Esophagus muscularis mucosa (tissue), 4 donors: ENCODE measurements around the gene IQGAP2. TPM values are rescaled to one million over a fixed set of nuclear protein-coding genes. Genes with fewer than 3 reads are reported as not detected.

Experiments
- DNase-seq: peaks from one replicate; pipeline ENCODE4 v3.0.0-alpha.2; 2017; ENCODE audit errors: extremely low spot score
- H3K27ac ChIP-seq, 4 donors: fragments of 200-600 bp; sonication (generic); replicated peaks in 1 of 4; 1 replicate in 3 of 4; 2 replicates in 1 of 4; pipeline ENCODE4 v1.5.1; 2016 to 2019; ENCODE audit warnings: mild to moderate bottlenecking in 1 of 4
- H3K27me3 ChIP-seq, 4 donors: fragments of 200-600 bp; sonication (generic); one replicate each; pipeline versions ENCODE4 v1.5.1 to v1.6.0; 2016 to 2019
- H3K36me3 ChIP-seq, 4 donors: fragments of 200-600 bp; sonication (generic); one replicate each; pipeline ENCODE4 v1.5.1; 2016 to 2019
- H3K4me1 ChIP-seq, 4 donors: fragments of 200-600 bp; sonication (generic); one replicate each; pipeline ENCODE4 v1.5.1; 2016 to 2019
- H3K4me3 ChIP-seq, 4 donors: fragments of 200-600 bp; sonication (generic); 1 replicate in 2 of 4; 2 replicates in 2 of 4; pipeline ENCODE4 v1.5.1; 2016 to 2019; ENCODE audit warnings: mild to moderate bottlenecking in 4 of 4, moderate library complexity in 1 of 4
- H3K9me3 ChIP-seq, 4 donors: fragments of 200-600 bp; sonication (generic); 1 replicate in 3 of 4; 2 replicates in 1 of 4; pipeline ENCODE4 v1.5.1; 2016 to 2019
- EP300 ChIP-seq: sonication (generic); formaldehyde crosslinking; IDR thresholded peaks from one replicate; pipeline ENCODE4 v1.6.1; 2017; ENCODE audit warnings: antibody characterized with exemption
- POLR2A ChIP-seq: fragments of 450-650 bp; IDR thresholded peaks from one replicate; pipeline ENCODE4 v1.6.1; 2017; ENCODE audit warnings: antibody characterized with exemption, moderate library complexity, mild to moderate bottlenecking, low read depth
- POLR2AphosphoS5 ChIP-seq, 2 donors: sonication (generic); formaldehyde crosslinking; IDR thresholded peaks; one replicate each; pipeline ENCODE4 v1.6.1; 2017; ENCODE audit warnings: antibody characterized with exemption in 2 of 2
- WGBS: methylation state at CpG from one replicate; pipeline ENCODE4 v1.1.5; 2018; 5-methylcytosine and 5-hydroxymethylcytosine counted together
- intact Hi-C: fragments of 100-400 bp; cut with DNase I; formaldehyde crosslinking; loops from one replicate; pipeline ENCODE4 v1.15.1; 2023
- total RNA-seq, 4 donors: library from RNA; depleted of rRNA; stranded (reverse); fragments of >200 nt; gene quantifications; one replicate each; pipeline versions ENCODE4 v1.1.0 to v1.2.1, GENCODE V29; 2016
- TF ChIP-seq, protein P1 (sequence below), 3 experiments: fragments of 200-600 bp in 2 of 3; fragments of 450-650 bp in 1 of 3; sonication (generic) in 2 of 3; IDR thresholded peaks; one replicate each; pipeline ENCODE4 v1.5.1; 2017 to 2019; ENCODE audit warnings: antibody characterized with exemption in 3 of 3, mild to moderate bottlenecking in 2 of 3, moderate library complexity in 1 of 3

Gene IQGAP2
- total RNA-seq, 4 donors from 2014 or later, result 14.9 to 30.7 (median 20.8) TPM

DNA sequence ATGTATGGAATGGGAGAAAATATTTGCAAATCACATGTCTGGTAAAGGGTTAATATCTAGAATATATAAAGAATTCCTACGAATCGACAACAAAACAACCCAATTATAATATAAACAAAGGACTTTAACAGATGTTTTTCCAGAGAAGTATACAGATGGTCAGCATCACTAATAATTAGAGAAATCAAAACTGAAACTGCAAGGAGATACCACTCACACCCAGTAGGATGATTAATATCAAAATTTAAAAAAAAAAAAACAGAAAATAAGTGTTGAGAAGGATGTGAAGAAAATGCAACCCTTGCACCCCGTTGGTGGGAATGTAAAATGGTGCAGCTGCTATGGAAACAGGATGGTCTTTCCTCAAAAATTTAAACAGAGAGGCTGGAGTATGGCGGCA is 278.2 kb downstream of the IQGAP2 start:
- 68% methylated on average over 4 of the region's 4 CpGs for WGBS
- intact Hi-C loops, result no loop called here
- TF ChIP-seq, protein P1, sequence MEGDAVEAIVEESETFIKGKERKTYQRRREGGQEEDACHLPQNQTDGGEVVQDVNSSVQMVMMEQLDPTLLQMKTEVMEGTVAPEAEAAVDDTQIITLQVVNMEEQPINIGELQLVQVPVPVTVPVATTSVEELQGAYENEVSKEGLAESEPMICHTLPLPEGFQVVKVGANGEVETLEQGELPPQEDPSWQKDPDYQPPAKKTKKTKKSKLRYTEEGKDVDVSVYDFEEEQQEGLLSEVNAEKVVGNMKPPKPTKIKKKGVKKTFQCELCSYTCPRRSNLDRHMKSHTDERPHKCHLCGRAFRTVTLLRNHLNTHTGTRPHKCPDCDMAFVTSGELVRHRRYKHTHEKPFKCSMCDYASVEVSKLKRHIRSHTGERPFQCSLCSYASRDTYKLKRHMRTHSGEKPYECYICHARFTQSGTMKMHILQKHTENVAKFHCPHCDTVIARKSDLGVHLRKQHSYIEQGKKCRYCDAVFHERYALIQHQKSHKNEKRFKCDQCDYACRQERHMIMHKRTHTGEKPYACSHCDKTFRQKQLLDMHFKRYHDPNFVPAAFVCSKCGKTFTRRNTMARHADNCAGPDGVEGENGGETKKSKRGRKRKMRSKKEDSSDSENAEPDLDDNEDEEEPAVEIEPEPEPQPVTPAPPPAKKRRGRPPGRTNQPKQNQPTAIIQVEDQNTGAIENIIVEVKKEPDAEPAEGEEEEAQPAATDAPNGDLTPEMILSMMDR (IDR thresholded peaks at IDR 0.05), result no peak
- TF ChIP-seq EP300, result no peak
- TF ChIP-seq POLR2A, result no peak
- no peak for TF ChIP-seq POLR2AphosphoS5 (IDR thresholded peaks at IDR 0.05)
- no peak for DNase-seq
- Histone ChIP-seq H3K9me3 (no peaks in the 10 kb centered on the region), H3K4me1 (peaks cover 0 to 5% (median 0%) of the 10 kb centered on the region in 4 donors), H3K27me3 (no peaks in the 10 kb centered on the region), H3K27ac (no peak overlapping the region), H3K4me3 (no peak overlapping the region), H3K36me3 (no peaks in the 10 kb centered on the region)

DNA sequence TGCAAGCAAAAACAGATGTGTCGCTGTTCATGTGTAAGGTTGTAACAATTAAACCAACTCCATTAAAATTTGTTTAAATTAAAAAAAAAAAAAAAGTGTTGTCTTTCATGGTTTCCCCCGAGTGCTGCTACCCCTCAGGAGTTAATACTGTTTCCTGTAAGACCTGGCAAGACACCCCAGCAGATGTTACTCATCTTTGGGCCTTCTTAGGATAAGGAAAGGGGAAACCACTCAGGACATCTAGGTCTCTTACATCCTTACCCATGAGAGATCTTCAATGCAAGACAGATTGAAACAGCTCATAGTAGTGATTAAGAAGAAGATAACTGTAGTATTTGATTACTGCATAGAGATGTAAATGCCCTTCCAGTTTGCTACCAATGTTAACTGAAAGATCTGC is 279.3 kb downstream of the IQGAP2 start:
- TF ChIP-seq POLR2AphosphoS5 (IDR thresholded peaks at IDR 0.05) (no peak), POLR2A (no peak), EP300 (no peak)
- TF ChIP-seq, protein P1 (IDR thresholded peaks at IDR 0.05), result no peak
- H3K4me1 ChIP-seq, result peaks cover 0 to 5% (median 0%) of the 10 kb centered on the region in 4 donors
- no peak for DNase-seq
- no peak overlapping the region for H3K4me3 ChIP-seq
- no peaks in the 10 kb centered on the region for H3K9me3 ChIP-seq
- no peaks in the 10 kb centered on the region for H3K27me3 ChIP-seq
- no peaks in the 10 kb centered on the region for H3K36me3 ChIP-seq
- intact Hi-C loops, result no loop called here
- 53% methylated on average over 2 of the region's 2 CpGs for WGBS
- no peak overlapping the region for H3K27ac ChIP-seq

DNA sequence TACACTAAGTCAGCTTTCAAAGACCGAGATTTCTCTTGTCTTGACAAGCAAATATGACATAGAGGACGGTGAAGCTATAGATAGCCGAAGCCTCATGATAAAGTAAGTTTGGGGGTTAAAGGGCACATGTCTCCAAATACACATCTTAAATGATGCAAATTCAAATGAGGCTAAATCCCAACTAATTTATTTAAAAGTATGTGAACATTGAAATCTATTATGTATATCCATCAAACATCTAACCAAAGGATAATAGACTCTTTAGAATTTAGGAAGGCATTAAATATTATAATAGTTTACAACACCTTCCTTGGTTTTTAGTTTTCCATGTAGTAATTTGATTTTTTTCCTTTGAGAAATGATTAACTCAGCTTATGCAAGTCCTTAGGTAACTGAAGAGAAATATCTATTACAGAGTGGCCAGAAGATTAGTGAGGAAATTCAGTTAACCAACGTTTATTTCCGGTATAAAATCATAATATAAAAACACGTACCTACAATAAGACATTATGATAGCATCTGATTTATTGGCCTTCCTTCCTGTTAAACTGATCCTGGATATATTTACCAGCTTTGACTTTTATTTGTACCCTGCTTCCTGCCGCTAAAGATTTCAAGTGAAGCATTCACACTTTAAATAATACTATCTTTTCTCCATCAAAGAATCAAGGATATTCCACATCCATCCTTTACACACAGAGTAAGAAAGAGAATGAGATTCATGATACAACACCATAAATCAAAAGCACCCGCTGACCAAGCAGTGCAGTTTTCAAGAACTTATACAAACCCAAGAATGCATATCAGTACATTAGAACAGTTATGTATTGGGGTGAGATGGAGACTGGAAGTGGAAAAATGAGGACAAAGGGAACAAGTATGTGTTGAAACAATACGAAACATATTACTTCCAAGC is 281.0 kb downstream of the IQGAP2 start:
- no peaks in the 10 kb centered on the region for H3K27me3 ChIP-seq
- H3K4me3 ChIP-seq, result no peak overlapping the region
- H3K36me3 ChIP-seq, result no peaks in the 10 kb centered on the region
- H3K27ac ChIP-seq, result no peak overlapping the region
- no peak for DNase-seq
- H3K4me1 ChIP-seq, result peaks cover 0 to under 1% (median 0%) of the 10 kb centered on the region in 4 donors
- TF ChIP-seq EP300, result no peak
- TF ChIP-seq POLR2A, result no peak
- TF ChIP-seq POLR2AphosphoS5 (IDR thresholded peaks at IDR 0.05), result no peak
- TF ChIP-seq, protein P1 (IDR thresholded peaks at IDR 0.05), result no peak
- no peaks in the 10 kb centered on the region for H3K9me3 ChIP-seq
- 79% methylated on average over 9 of the region's 9 CpGs for WGBS
- intact Hi-C loops, result no loop called here

DNA sequence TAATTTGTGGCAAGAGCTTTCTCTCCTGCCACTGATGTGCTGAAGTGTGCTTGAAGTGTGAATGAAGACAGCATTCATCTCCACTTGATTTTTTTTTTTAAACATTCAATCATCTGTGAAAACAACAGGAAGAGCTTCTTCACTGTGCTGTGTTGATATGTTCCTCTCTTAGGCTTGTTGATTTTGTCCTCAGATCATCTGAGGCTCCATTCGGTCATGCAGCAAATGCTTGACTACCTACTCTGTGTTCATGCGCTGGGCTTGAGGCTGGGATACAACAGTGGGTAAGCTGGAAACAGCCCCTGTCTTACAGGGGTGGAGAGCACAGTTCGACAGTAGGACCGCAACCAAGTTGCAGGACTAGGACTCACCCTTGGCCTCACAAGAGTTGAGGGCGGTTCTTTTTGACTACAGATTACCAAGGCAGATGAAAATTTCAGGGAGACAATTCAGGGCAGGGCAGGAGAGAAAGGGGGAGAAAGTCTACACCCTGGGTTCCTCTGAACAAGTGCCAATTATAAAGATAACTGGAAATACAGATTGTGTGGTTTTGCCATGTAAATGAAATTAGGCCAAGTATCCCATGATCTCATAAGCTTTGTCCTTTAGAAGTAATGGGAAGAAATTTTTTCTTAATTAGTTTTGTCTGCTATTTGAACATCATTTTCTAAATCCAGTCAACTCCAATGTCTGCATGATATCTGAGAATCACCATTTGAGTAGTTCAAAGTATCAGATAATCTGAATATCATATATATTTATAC is 281.9 kb downstream of the IQGAP2 start:
- Histone ChIP-seq H3K9me3 (no peaks in the 10 kb centered on the region), H3K4me3 (no peak overlapping the region), H3K4me1 (peaks cover 0 to 4% (median 0%) of the 10 kb centered on the region in 4 donors), H3K36me3 (no peaks in the 10 kb centered on the region), H3K27me3 (no peaks in the 10 kb centered on the region), H3K27ac (no peak overlapping the region)
- intact Hi-C loops, result no loop called here
- TF ChIP-seq, protein P1 (IDR thresholded peaks at IDR 0.05), result no peak
- no peak for TF ChIP-seq POLR2AphosphoS5 (IDR thresholded peaks at IDR 0.05)
- 80% methylated on average over 4 of the region's 5 CpGs for WGBS
- no peak for DNase-seq
